Hematopoietic multipotent progenitor cell treated with erythropoietin and hydrocortisone succinate and interleukin-3 and kit ligand, for 4 days (in vitro differentiated cells): ENCODE results near the gene SLC6A13.
A peak's percentile ranks its signal among the peaks of the same experiment; 100 is the strongest.
"Not testable (repeated sequence)": the region's sequence is repeated elsewhere in the genome, so short reads cannot be mapped to it uniquely, and the experiment has no call there.

Experiments used
- DNase-seq: peaks from one replicate; pipeline ENCODE4 v3.0.0-alpha.2; 2015

Gene SLC6A13

DNA sequence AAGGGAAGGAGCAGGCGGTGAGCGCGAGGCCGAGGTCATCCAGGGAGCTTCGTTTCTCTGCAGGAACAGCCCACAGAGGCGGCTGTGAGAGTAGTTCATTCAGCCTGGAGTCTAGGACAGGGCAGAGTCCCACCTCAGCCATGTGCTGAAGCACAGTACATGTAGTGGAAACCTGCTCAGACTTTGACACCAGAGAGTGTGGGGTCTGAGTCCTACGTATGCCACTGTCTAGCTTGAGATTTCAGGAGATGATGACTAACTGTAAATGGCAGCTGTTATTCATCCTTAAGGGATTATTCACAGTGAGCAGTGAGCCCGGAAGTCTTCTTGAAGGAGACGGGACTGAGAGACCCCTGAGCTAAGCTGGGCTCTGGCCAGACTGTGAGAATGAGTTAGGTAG, 938 bp upstream of the SLC6A13 start:
- no peak for DNase-seq

DNA sequence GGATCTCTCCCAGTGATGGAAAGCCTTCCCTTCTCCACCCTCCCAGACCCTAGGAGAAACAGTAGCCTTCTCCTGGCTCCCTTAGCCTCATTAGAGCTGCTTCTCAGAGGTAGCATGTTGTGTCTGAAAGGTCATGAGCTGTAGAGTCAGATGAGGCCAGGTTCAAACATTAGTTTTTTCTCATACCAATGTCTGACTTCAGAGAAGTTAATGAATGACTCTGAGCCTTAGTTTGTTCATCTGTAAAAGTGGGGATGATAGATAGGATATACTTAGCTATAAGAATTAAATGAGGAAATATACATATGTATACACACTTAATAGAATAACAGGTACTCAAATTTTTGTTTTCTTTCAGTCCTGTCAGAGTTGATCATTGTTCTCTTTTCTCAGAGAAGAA, 523 bp downstream of the SLC6A13 start:
- DNase-seq = no peak

DNA sequence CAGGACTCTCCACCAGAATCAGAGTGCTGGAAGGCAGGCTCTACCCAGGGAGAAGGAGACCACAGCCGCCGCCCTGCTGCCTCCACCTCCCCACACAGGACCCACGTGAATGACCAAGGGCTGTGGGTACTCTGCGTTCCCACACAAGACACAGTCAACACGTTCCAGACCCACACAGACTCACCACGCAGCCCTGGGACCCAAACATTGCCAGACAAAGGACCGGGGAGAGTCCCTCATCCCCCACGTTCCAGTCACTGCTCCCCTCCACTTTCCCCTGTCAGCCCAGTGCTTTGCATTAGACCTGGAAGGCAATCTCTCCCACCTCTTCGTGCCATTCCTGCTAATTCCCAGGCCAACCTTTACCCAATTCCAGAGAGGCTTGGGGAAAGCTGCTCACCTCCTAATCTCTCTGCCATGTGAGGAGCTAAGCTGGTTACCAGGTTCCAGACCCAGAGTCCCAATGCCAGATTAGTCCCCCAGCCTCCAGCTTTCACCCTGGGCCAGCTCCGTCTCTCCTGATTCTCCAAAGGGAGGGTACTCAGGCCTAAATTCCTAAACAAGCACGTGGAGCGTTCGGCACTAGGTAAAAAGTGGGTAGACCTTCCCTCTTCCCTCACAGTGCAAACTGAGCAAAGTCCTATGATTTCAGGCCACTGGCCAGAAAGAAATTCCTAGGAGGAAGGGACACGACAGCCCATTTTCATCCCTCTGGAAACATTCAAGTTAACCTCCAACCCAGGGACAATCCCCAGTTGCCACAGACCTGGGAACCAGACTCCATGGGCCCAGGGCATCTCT, 4.9 kb downstream of the SLC6A13 start:
- no peak for DNase-seq

DNA sequence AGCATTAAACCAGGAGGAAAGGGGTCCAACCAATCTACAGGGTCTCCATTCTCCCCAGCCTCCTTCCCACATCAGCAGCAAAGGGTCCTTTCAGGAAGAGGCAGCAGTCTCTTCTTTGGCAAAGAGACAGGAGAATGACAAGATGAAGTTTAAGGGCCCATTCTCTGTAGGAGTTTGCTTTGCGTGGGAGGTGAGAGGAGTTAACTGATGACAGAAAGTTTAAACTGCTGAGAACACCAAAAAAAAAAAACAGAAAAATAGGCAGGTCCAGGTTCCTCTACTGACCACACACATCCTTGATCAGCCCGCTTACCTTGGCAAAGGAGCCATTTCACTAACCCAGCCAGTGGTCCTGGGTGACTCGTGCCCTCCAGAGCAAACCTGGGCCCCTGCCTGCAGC, 5.7 kb downstream of the SLC6A13 start:
- DNase-seq = no peak

DNA sequence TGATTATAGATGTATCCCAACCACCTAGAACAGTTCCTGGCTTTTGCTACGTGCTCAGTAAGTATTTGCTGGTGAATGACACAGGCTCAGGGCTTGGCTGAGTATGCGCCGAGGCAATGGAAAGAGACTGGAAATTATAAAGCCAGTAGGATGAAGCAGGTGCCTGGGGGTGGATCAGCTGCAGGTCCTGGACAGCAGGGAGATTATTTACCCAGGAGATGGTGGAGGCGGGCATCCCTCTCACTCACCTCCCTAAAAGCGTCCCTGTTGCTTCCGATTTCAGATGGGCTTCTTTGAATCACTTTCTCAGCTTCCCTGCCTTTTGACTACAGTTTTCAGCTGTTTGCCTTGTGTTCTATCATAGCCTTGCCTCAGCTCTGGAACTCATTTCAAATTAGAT, 6.4 kb downstream of the SLC6A13 start:
- DNase-seq = no peak

DNA sequence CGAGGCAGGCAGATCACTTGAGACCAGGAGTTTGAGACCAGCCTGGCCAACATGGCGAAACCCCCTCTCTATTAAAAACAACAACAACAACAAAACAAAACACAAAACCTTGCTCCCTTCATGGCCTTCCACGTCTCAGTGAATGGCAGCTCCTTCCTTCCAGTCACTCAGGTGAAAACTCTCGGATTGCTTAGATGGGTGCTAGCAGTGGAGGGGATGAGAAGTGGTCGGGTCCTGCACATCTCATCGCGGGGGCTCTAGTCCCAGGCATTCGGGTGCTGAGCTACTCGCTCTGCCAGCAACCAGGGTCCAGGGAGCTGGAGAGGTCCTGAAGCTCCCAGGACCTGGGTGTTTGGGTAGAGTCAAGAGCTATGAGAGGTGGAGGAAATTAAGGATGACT, 7.7 kb downstream of the SLC6A13 start:
- DNase-seq = no peak

DNA sequence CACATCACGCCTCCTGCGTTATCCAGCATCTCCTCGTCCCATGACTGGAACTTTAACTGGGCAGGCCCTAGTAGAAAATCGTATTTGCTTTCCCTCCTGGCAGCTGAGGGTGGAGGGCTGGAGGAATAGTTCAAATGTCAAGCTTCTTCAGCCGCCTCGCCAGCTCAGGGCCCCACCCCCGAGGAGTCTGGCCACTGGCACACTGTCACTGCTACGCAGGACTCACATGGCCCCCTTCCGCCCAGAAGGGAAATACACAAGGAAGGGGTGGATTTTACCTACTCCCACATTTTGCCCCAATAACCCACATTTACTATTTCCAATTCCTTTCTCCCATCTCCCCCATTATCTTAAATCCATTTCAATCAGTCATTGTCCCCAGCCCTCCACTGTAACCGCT, 8.6 kb downstream of the SLC6A13 start:
- no peak for DNase-seq

DNA sequence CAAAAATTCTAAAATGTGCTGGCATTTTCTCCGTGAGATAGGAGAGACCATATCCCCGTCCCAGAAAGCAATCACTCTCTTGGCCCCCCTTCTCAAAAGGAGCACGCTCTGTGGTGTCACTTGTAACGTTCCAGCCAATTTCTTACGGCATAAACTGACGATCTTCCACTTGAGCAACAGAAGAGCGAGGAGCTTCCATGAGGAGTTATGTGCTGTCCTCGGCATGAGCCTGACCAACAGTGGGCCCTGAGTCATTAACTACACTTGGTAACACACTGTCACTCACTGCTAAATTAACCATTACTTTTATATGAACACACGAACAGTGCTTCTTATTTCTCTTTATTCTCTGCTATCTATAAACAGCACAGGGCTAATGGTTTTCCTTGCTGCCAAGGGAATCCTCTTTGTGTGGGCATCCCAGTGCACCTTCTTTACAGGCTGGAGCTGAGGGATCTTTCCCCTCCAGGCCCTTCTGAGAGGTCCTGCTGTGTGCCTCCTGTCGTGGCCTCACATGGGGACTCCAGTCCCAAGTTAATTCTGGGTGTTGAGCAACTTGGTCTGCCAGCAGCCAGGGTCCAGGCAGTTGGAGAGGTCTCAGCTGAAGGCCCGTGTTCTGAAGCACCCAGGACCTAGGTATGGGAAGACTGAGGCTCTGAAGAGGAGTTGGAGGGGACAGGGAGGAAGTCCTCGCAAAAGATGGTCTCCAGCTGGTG, 9.4 kb downstream of the SLC6A13 start:
- DNase-seq = no peak

DNA sequence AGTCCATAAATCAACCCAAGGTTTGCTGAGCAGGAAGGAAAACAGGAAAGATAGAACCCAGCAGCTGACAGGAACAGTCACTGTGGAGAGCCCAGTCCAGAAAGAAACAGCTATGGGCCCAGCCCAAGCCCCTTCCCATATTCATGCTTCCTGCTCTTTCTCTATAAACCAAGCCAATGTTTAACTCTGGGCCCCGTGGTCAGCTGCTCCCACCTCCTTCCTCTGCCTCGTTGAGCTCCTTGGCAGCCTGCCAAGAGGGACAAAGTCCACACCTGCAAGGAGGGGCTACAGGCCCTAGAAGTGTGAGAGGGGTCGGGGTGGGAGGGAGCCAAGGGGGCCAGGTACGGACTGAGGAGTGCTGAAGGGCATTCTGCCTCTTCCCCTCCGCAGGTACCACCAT, 10.0 kb downstream of the SLC6A13 start:
- DNase-seq = no peak

DNA sequence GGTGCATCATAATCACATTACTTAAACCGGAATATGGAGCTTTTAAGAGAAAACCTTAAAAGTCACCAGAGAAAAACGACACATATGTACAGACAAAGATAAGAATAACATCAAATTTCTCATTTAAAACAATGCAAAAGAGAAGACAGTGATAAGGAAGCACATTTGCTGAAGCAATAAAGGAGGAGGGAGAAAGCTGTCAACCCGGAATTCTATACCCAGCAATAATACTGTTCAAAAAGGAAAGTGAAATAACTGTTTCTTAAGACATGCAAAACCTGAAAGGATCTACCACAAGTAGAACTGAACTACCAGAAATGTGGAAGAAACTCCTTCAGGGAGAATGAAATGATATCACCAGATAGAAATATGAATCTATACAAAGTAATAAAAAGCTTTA, 15.4 kb downstream of the SLC6A13 start:
- no peak for DNase-seq

DNA sequence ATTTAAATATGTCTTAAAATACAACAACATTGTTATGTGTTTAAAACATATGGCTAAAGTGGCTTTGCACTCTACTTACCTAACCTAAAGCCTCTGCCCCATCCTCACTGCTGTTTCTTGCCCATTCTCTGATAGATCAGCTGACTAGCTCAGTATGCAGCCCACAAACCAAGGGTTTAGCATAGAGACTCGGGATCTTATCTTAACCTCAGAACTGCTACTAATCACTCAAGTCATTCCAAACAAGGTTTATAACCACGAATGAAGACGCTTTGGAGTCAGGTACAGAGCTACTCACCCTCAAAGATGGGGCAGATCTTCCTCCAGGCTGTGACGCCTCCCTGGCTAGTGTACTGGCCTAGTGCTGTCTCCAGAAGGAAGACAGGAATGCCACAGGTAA, 19.3 kb downstream of the SLC6A13 start:
- DNase-seq = peak; percentile 25

DNA sequence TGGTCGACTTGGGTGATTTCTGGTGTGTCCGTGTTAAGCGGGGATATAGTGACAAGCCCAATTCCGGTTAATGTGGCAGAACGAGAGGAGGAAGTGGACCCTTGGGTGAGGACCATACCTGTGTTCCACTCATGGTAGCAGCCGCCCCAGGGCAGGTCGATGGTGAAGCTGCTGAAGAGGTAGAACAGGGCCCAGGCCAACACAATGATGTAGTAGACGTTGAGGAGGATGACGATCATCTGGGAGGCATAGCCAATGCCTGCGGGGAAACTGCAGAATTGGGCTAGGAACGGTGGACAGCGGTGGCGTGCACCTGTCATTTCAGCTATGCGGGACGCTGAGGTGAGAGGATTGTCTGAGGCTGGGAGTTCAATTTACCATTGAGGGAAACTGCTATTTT, 20.1 kb downstream of the SLC6A13 start:
- no peak for DNase-seq

DNA sequence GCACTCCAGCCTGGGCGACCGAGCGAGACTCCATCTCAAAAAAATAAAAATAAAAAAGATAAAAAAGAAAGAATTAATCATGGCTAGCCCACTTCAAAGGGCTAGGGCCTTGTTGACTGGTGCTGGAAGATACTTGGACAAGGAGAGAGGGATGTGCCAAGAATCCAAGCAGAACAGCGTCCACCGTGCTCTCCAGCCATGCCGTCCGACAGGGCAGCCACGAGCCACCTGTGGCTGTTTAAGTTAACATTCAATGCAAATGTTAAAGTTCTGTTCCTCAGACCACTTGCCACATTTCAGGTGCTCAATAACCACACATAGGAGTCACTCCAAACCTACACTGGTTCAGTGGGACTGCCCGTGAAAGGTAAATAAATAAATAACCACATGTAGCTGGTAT, 21.4 kb downstream of the SLC6A13 start:
- no peak for DNase-seq

DNA sequence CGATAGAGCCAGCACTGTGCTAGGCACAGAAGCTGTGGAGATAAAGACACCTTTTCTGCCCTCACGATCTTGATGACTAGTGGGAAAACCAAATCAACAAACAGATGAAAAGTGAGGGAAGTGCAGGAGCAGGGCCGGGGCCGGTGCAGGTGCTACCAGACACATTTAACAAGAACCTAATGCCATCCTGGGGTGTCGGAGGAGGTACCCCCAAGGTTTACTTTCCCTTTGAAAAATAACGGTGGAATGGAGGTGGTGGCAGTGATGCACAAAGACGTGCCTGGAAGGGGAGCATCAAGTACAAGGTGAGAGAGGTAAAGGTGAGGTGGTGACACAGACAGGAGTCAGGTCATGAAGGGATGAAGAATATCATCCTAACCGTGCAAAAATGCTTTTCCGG, 22.1 kb downstream of the SLC6A13 start:
- no peak for DNase-seq

DNA sequence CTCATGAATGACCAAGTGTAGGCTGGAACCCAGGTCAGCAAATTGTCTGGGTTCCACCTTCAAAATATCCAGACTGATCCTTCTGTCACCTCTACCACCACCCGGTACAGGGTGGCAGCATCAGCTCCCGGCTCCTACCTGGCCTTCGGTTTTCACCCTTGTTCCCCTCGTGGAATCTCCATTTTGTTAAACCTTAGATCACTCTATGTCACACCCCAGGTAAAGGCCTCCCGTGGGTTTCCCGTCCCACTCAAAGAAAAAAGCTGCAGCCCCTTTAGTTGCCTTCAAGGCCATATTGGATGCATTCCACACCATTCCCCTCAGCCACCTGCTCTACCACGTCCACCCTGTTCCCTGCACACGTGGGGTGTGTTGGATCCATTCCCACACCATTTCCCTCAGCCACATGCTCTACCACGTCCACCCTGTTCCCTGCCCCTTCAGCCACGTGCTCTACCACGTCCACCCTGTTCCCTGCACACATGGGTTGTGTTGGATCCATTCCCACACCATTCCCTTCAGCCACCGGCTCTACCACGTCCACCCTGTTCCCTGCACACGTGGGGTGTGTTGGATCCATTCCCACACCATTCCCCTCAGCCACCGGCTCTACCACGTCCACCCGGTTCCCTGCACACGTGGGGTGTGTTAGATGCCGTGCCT, 23.8 kb downstream of the SLC6A13 start:
- DNase-seq = no peak

DNA sequence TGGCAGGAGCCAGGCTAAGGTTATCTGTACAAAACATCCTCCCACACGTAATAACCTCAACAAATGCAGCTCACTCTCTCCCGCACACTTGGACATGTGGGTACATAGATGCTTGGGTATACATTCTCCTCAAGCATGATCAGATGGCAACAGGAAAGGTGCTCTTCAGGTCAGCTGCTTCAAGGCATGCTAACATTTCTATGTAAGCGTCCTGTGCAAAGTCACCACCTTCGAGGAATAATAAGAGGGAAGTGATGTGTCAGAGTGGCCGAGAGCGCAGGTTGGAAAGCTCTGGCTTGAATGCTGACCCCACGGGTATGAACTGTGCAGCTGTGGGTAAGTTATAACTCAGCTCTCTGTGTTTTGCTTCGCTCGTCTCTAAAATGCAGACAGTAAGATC, 24.5 kb downstream of the SLC6A13 start:
- no peak for DNase-seq

DNA sequence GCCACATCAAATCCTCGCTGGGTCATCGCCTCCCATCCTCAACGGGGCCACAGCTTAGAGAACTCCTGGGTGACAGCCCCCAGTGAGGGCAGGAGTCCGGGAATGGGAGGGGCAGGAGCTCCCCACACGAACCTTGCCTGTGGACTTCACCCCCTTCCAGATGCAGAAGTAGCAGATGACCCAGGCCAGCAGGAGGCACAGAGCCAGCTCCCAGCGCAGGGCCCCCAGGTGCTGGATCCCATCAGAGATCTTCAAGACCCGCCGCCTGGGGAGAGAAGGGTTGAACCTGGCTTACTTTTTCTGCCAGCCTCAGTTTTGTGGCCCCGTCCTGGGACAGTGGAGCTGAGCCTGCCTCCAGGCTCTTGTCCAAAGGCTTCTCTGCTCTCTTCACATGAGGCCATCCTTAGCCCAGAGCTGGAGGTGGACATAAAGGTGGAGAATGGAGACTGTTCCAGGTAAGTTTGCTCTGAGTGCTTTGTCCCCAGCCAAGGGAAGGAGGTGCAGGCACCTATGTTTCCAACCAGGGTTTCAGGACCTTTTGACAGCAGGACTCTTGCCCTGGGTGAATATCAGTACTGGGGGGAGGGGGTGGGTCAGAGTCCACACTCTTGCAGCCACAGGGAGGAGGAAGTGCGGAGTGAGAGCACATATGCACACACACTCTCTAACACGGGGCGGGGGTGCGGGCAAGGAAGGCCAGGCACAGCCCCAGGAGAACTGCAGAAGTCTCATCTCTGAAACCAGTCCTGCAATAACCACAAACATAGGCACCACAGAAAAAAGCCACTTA, 25.4 kb downstream of the SLC6A13 start:
- DNase-seq = no peak

DNA sequence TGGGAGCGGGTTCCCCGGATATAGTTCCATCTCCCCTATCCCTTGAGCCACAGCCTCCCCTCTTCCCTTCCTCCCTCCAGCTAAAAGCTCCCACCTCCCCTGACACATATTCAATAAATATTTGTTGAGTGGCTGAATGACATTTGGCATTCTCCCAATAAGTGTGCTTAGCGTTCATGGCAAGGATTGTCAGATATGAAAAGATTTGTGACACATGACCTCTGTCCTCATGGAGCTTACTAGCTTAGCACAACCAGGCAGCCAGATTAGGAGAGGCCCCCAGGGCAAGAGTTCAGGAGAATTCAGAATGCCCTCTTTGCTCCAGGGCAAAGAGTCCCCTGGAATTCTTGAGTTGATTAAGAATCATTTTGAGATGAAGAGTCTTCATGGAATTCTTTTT, 26.2 kb downstream of the SLC6A13 start:
- no peak for DNase-seq

DNA sequence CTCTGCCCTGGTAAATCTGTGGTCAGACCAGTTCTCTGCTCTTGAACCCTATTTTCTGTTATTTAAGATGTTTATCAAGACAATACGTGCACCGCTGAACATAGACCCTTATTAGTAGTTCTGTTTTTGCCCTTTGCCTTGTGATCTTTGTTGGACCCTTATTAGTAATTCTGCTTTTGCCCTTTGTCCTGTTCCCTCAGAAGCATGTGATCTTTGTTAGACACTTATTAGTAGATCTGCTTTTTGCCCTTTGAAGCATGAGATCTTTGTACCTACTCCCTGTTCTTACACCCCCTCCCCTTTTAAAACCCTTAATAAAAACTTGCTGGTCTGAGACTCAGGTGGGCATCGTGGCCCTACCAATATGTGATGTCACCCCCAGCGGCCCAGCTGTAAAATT, 26.7 kb downstream of the SLC6A13 start:
- DNase-seq = not testable (repeated sequence)

DNA sequence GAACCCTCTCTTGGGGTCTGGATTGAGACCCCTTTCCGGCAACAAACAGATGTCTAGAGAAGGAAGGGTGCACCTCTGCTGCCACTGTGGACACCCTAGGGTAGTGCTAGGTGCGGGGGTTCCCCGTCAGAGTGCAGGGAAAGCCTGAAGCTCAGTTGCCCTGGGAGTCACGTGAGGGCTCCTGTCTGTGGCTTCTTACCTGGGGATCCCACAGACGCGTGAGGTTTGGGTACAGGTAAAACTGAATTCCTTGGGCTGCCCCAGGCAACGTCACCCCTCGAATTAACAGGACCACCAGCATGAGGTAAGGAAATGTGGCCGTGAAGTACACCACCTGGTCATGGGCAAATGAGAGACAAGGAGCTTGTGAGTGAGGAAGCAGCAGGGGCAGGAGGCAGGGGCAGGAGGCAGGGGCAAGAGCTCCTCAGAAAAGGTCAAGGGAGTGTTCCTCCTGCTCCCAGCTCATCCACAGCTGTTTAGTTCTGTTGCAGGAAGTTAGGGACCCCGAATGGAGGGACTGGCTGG, 27.7 kb downstream of the SLC6A13 start:
- no peak for DNase-seq

DNA sequence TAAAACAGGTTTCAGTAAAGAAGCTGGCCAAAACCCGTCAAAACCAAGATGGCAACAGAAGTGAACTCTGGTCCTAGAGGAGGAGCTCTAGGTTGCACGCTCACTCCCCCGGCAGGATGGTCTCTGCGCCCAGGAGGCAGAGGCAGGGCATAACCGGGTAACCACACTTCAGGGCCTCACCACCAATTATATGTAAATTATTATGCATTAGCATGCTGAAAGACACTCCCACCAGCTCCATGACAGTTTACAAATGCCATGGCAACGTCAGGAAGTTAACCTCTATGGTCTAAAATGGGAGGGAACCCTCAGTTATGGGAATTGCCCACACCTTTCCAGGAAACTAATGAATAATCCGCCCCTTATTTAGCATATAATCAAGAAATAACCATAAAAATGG, 28.6 kb downstream of the SLC6A13 start:
- DNase-seq = no peak

DNA sequence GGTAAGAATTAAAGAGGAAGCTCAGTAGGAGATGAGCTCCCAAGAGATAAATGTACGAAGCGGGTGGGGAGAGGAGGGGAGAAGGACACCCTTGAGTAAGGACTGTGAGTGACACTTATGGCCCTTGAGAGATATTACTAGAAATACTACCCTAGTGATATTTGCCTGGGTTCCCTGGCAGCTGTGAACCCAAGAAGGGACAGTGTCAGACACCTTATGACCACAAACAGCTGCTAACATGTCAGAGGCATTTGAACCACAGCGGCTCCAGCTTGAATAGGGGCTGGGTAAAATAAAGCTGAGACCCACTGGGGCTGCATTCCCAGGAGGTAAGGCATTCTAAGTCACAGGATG, 29.0 kb downstream of the SLC6A13 start:
- no peak for DNase-seq
